H7 (cell line): Measurements from ENCODE around the gene ZNF132. TPM values are rescaled to one million over a fixed set of nuclear protein-coding genes. Genes with fewer than 3 reads are reported as not detected.
"Not testable (repeated sequence)": the region's sequence is repeated elsewhere in the genome, so short reads cannot be mapped to it uniquely, and the experiment has no call there.

Source experiments
- DNase-seq: peaks from one replicate; pipeline ENCODE4 v3.0.0; 2012
- H3K27me3 ChIP-seq: 2 replicates; pipeline ENCODE4 v1.6.0; 2011; ENCODE audit warnings: mild to moderate bottlenecking, low read length; ENCODE audit not compliant: control insufficient read depth, insufficient read depth
- H3K36me3 ChIP-seq: replicated peaks from 2 replicates; pipeline ENCODE4 v1.5.1; 2011; ENCODE audit warnings: low read length; ENCODE audit not compliant: control insufficient read depth, insufficient read depth
- H3K4me3 ChIP-seq: 2 replicates; pipeline ENCODE4 v1.5.1; 2011; ENCODE audit warnings: low read depth, mild to moderate bottlenecking, control low read depth, low read length, moderate library complexity; ENCODE audit not compliant: insufficient read depth
- total RNA-seq: library from RNA; depleted of rRNA; stranded (reverse); fragments of >200 nt; shearing (Covaris generic); gene quantifications from 2 replicates; pipeline ENCODE4 v1.2.3, GENCODE V29; 2014

ZNF132 gene
- total RNA-seq, 1 experiment from 2014 or later = 2.1 TPM

DNA sequence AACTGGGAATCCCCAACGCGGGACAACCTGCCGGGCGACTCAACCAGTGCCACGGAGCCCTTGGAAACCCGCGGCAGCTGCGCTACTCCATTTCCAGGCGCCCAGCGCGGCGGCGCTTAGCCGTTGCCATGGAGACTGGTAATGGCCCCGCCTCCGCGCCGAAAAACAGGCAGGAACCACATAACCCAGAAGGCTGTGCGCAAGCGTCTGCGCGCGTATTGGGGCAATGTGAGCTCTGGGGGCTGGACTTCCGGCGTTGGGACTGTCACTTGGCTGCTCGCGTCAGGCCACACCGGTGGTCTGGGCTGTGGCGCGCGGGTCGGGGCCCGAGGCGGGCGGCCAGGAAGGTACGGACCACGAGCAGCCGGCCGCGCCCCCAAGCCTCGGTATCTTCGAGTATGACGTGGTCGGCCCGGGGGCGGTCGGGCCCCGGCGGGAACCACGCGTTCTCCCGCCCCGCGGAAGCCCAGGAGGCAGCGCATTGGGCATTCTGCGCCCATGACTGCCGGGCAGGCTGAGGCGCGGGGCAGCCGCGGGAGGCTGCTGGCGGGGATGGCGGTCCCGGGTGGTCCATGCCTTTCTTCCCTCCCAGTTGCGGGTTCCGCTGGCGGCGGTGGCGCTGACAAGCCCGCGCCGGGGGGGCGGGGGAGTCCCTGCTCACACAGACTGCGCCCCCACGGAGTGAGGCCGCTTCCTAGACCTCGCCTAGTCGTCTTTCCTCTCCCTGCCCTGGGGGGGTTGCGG, 11.6 kb upstream of the ZNF132 start, which contains the start of gene ZNF324B:
Gene ZNF324B (plus strand): TSS at position 265 of the 744 bp plus-strand sequence. CDS start 2,080 bp downstream, outside the sequence.
- Histone ChIP-seq H3K36me3 (no peaks in the 10 kb centered on the region), H3K27me3 (peaks cover 12% of the 10 kb centered on the region), H3K4me3 (peak within 1 kb of the TSS; percentile 72)
- peak; percentile 98 for DNase-seq

DNA sequence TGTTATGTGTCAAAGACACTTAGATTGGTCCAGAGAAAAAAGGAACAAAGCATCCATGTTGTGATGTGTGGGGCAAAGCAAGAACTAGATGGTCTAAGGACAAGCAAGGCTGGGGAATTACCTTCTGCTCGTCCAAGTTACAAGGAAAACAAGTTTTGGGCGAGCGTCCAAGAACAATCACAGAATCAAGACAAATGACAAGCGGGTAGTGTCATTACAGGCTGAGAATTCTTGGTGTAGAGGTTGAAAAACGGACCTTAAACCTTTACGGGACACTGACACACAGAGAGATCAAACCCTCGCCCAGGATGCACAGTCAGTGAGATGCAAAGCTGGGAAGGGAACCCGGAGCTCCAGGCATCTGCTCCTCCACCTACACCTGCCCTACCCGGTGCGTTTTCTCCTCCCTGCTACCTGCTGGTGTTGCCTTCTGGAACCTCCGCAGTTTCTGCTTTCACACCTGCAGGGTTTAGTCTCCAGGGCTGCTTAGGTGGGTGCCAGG, 11.0 kb upstream of the ZNF132 start:
- peaks cover 12% of the 10 kb centered on the region for H3K27me3 ChIP-seq
- H3K36me3 ChIP-seq = no peaks in the 10 kb centered on the region
- peak overlapping the region; percentile 33 for H3K4me3 ChIP-seq
- no peak for DNase-seq

DNA sequence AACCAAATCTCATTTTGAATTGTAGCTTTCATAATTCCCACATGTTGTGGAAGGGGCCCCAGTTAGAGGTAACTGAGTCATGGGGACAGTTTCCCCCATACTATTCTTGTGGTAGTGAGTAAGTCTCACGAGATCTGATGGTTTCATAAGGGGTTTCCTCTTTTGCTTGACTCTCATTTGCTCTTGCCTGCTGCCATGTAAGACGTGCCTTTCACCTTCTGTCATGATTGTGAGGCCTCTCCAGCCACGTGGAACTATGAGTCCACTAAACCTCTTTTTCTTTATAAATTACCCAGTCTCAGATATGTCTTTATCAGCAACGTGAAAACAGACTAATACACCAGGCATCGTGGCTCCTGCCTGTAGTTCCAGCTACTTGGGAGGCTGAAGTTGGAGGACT, 10.0 kb upstream of the ZNF132 start:
- not testable (repeated sequence) for DNase-seq, H3K36me3 ChIP-seq, H3K4me3 ChIP-seq
- H3K27me3 ChIP-seq = peaks cover 12% of the 10 kb centered on the region

DNA sequence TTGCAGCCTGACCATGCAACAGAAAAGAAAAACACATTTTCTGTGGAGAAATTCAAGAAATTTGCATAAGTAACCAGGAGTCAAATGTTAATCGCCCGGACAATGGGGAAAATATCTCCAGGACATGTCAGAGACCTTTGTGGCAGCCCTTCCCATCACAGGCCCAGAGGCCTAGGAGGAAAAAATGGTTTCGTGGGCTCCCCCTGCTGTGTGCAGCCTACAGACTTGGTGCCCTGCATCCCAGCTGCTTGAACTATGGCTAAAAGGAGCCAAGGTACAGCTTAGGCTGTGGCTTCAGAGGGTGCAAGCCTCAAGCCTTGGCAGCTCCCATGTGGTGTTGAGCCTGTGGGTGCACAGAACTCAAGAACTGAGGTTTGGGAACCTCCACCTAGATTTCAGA, 8.9 kb upstream of the ZNF132 start:
- not testable (repeated sequence) for H3K36me3 ChIP-seq, H3K4me3 ChIP-seq, DNase-seq
- peaks cover 12% of the 10 kb centered on the region for H3K27me3 ChIP-seq

DNA sequence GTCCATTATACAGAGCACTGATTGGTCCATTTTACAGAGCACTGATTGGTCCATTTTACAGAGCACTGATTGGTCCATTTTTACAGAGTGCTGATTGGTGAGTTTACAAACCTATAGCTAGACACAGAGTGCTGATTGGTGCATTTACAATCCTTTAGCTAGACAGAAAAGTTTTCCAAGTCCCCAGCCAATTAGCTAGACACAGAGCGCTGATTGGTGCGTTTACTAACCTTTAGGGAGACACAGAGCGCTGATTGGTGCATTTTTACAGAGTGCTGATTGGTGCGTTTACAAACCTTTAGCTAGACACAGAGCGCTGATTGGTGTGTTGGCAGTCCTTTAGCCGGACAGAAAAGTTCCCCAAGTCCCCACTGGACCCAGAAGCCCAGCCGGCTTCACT, 3.0 kb upstream of the ZNF132 start:
- not testable (repeated sequence) for H3K27me3 ChIP-seq, H3K4me3 ChIP-seq, DNase-seq

DNA sequence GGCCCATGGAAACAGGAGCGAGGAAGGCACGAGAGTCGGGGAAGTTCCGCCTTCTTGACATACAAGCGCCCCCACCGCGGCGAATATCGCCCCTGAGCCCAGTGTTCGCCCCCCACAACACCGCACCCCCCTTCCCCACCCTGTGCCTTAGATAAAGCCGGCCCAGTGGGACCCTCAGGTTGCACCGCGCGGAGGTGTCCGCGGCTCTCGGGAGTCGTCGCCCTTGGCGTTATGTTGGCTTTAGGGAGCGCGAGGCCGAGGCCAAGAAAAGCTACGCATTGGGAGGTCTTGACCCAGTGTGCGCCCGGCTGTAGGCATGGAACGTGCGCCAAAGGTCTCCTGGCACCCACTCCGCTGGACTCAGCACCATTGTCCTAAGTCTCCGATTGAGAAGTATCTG, 603 bp upstream of the ZNF132 start:
- Histone ChIP-seq H3K4me3 (peak overlapping the region; percentile 50), H3K36me3 (no peaks in the 10 kb centered on the region; the same call in 1 of the 2 replicates), H3K27me3 (peaks cover 2% of the 10 kb centered on the region)
- peak; percentile 35 for DNase-seq

More for the DNA sequence above, 3.0 kb upstream of the ZNF132 start:
- H3K36me3 ChIP-seq = not testable (repeated sequence)

DNA sequence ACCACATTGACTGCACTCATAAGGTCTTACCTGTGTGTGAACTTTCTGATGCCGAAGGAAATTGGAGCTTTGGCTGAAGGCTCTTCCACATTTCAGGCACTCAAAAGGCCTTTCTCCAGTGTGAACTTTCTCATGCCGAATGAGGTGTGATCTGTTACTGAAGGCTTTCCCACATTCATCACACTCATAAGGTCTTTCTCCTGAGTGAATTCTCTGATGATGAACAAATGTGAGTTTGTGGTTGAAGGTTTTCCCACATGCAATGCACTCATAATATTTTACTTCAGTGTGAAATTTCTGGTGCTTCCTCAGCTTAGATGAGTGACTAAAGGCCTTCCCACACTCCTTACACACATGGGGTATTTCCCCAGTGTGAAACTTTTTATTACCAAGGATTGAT, 5.7 kb downstream of the ZNF132 start:
- peaks cover 11% of the 10 kb centered on the region for H3K36me3 ChIP-seq
- no peaks in the 10 kb centered on the region for H3K27me3 ChIP-seq
- no peak for DNase-seq
- H3K4me3 ChIP-seq = no peak overlapping the region

DNA sequence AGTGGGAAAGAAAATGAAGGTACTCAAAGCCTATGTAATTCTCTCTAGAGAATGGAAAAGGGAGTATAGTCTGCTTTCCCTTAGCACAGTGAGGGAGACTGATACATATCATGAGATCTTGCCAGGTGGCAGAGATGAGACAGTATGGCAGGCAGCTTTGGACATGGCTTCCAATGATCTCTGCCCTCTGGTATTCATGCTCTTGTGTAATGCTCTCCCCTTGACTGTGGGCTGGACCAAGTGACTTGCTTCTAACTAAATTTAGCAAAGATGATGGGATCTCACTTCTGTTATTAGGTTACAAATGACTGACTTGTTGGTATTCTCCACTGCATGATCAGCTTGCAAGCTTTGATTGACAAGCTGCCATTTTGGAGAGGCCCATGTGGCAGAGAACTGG, 10.2 kb downstream of the ZNF132 start:
- H3K4me3 ChIP-seq = no peak overlapping the region
- no peaks in the 10 kb centered on the region; the same call in 1 of the 2 replicates for H3K27me3 ChIP-seq
- H3K36me3 ChIP-seq = peaks cover 10% of the 10 kb centered on the region
- no peak for DNase-seq

DNA sequence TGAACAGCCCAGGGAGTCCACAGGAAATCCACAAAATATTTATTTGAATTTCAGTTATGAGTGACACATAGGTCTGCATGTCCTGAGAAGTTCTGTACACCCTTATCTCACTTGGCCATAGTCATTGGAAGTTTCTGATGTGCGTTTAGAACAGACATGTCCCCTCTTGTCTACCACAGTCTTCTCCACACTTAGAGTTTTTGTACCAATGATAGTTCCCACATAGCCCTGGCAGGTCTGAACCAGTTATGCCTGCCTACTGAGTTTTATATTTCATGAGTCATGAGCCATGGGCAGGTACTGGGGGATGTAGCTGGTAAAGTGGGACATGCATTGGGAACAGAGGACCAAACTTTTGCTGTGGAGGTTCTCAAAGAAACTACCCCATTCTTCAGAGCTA, 11.3 kb downstream of the ZNF132 start:
- no peak overlapping the region for H3K4me3 ChIP-seq
- no peaks in the 10 kb centered on the region; the same call in 1 of the 2 replicates for H3K27me3 ChIP-seq
- peaks cover under 1% of the 10 kb centered on the region for H3K36me3 ChIP-seq
- no peak for DNase-seq

DNA sequence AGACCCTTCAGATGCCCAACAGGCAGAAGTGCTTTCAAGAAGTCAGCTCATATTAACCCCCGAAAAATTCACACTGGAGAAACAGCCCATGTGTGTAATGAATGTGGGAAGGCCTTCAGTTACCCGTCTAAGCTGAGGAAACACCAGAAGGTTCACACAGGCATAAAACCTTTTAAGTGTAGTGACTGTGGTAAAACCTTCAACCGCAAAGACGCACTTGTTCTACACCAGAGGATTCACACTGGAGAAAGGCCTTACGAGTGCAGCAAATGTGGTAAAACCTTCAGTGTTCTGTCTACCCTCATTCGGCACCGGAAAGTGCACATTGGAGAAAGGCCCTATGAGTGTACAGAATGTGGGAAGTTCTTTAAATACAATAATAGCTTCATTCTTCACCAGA, 22.9 kb downstream of the ZNF132 start:
- Histone ChIP-seq H3K4me3 (no peak overlapping the region), H3K27me3 (no peaks in the 10 kb centered on the region), H3K36me3 (no peaks in the 10 kb centered on the region; the same call in 1 of the 2 replicates)
- DNase-seq = no peak

DNA sequence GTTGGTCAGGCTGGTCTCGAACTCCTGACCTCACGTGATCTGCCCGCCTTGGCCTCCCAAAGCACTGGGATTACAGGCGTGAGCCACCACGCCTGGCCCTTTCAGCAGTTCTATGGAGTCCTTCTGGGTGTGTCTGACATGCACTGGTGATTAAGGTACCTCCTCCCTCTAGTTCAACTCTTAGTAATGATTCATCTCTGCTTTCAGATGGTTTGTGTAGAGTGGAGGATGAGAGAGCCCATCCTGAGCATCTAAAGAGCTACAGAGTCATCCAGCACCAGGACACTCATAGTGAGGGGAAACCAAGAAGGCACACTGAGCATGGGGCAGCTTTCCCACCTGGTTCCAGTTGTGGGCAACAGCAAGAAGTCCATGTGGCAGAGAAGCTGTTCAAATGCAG, 23.3 kb downstream of the ZNF132 start:
- no peak for DNase-seq
- Histone ChIP-seq H3K4me3 (no peak overlapping the region), H3K36me3 (no peaks in the 10 kb centered on the region; the same call in 1 of the 2 replicates), H3K27me3 (no peaks in the 10 kb centered on the region)

DNA sequence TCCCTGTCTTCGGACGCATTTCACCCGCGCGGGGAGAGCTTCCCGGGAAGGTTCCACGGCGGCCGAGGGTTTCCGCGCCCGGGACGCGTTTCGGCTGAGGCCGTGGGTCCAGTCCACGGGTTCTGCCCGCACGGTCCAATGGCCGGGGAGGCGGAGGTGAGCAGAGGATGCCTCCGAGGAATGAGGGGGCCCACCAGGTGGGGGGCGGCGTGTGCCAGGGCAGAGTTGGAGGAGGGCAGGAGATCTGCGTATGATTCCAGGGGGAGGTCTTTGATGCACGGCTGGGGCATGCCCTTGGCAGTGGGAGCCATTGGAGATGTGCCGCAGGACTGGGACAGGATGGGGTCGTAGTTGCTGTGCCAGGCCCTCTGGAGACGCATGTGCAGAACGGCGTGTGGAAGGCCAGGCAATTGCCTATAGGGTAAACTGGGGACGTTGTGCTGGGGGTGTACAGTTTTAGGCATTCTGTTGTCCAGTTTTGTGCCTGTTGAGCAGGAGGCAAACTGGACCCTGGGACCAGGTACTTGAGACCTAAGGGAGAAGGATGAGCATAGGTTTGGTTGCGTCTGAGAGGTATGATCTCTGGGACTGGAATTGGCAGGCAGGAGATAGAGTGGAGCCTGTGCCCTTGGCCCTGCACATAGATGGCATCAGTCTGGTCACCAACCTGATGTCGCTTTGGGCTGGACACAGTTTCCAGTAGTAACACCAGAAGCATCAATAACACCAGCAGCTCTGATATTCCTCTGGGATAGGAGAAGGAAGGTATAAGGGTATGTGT, 30.8 kb downstream of the ZNF132 start:
- peak; percentile 64 for DNase-seq
- Histone ChIP-seq H3K27me3 (peaks cover 11% of the 10 kb centered on the region), H3K4me3 (peak overlapping the region; percentile 90), H3K36me3 (no peaks in the 10 kb centered on the region)

DNA sequence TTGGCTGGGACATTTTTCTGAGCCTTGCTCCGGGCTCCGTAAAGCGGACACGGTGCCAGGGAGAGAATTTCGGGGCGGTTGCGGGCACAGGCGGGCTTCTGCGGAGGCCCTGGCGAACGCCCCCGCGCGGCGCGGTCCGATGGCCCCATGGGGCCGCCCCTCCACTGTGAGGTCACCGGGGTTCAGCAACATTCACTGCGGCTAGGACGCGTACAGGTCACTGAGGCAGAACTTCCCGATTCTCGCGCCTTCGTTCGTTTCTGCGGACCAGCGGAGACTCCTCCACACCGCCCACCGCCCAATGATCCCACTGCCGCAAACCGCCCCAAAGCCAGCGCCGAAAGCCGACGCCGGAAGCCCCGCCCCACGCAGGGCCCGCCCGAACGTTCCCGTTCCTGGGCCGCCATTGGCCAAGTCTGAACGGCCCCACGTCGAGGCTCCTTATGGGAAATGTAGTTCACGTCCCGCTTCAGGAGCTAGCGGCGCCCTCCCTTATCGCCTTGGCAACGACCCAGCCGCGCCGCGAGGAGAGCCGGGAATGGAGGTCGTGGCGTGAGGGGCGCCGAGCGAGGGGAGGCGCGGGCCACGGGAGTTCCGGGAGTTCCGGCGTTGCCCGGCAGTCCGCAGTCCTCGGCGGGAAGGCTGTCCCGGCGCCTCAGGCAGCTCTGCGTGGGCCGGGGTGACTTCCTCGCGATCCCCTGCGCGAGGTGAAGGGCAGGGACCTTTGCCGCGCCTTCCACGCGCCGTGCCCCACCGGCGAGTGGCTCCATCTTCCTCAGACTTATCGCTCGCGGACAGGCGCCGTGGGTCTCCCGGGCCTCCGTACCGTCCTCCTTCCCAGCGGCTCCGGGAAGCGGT, 31.6 kb downstream of the ZNF132 start, which contains the start of gene ZNF584:
Gene ZNF584 (plus strand): TSS at position 498 of the 858 bp plus-strand sequence. CDS start 499 bp downstream, outside the sequence.
- Histone ChIP-seq H3K4me3 (peak within 1 kb of the TSS; percentile 90), H3K36me3 (no peaks in the 10 kb centered on the region), H3K27me3 (peaks cover 11% of the 10 kb centered on the region)
- peak; percentile 97 for DNase-seq

DNA sequence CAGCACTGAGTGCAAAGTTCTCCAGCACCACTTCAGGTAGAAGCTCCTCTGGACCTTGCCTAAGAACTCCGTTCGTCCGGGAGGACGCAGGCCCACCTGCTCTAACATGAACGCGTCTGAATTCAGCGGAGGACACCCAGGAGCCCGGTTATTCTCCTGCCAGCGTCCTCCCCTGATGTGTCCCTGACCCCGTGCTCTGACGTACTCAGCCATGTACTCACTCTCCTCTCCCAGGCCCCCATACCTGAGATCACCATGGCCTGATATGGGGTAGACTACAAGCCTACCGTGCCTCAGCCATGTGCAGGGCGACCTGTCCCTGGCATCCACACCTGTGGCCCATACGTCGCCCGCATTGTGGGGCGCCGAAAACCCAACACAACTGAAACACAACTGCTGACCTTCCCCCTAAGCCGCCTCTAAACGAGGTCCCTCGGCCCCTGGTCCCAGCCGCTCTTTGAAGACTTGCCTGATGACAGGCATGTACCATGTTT, 32.2 kb downstream of the ZNF132 start:
- peak; percentile 55 for DNase-seq
- Histone ChIP-seq H3K27me3 (peaks cover 11% of the 10 kb centered on the region), H3K4me3 (peak overlapping the region; percentile 90), H3K36me3 (no peaks in the 10 kb centered on the region)
